ENCODE results near the gene SHC4.

DNA sequence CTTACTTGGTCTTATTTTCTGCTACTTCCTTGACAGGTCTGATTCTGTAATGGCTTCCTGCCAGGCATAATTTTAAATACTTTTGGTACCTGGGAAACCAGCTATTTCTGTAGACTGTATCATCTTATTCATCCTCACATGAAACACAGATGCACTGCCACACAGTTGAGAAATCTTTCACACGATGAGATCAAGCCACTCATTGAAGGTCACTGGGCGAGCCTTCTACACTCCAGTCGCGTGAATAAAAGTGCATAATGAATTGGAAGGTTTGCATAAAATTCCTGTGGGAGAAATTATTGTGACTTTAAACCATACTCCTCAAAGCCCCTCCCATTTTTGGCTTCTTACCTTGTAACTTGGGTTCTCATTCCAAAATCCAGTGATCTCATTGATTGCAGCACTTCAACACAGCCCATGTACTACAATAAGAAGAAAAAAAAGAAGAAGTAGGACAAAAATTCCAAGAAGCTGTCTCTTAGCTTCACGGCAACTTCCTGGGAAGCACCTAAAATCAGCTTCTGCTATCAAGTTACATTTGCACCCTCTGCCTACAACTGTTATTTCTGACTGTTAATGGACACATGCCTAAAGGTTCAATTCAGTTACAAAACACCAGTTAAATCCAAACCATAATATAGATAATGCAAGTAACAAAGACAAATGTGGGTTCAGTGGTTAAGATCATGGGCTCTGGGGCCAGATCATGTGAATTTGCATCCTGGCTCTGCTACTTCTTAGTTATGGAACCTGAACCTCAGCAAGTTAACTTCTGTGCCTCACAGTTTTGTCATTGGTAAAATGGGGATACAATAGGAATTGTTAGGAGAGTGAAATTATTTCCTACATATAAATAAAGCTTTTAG is 39.0 kb downstream of the SHC4 start:
- TF ChIP-seq, protein P1, sequence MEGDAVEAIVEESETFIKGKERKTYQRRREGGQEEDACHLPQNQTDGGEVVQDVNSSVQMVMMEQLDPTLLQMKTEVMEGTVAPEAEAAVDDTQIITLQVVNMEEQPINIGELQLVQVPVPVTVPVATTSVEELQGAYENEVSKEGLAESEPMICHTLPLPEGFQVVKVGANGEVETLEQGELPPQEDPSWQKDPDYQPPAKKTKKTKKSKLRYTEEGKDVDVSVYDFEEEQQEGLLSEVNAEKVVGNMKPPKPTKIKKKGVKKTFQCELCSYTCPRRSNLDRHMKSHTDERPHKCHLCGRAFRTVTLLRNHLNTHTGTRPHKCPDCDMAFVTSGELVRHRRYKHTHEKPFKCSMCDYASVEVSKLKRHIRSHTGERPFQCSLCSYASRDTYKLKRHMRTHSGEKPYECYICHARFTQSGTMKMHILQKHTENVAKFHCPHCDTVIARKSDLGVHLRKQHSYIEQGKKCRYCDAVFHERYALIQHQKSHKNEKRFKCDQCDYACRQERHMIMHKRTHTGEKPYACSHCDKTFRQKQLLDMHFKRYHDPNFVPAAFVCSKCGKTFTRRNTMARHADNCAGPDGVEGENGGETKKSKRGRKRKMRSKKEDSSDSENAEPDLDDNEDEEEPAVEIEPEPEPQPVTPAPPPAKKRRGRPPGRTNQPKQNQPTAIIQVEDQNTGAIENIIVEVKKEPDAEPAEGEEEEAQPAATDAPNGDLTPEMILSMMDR (IDR thresholded peaks at IDR 0.05): no peak
- TF ChIP-seq POLR2A (IDR thresholded peaks at IDR 0.05; ENCODE audit: low read depth) (no peak), POLR2AphosphoS5 (IDR thresholded peaks at IDR 0.05) (no peak)

Data from esophagus muscularis mucosa (tissue), 3 donors.